CD14-positive monocyte (primary cell): ENCODE results near the gene MEIS1. TPM values are rescaled to one million over a fixed set of nuclear protein-coding genes. Genes with fewer than 3 reads are reported as not detected.

Experiments
- DNase-seq, 3 donors: peaks; one replicate each; pipeline ENCODE4 v3.0.0-alpha.2; 2011 to 2022
- H2AFZ ChIP-seq: 2 replicates; pipeline ENCODE4 v1.6.0; 2012; ENCODE audit warnings: mild to moderate bottlenecking, low read depth, low read length, inconsistent platforms; ENCODE audit not compliant: insufficient read depth, poor library complexity, severe bottlenecking
- H3K27ac ChIP-seq, 2 donors: 1 replicate in 1 of 2; 2 replicates in 1 of 2; pipeline ENCODE4 v1.5.1; 2012 to 2013; ENCODE audit warnings: low read length in 2 of 2, control low read depth in 1 of 2, inconsistent platforms in 1 of 2, low read depth in 1 of 2, mild to moderate bottlenecking in 1 of 2
- H3K27me3 ChIP-seq, 2 donors: one replicate each; pipeline versions ENCODE4 v1.6.0 to v1.6.1; 2011 to 2013; ENCODE audit warnings: low read length in 2 of 2; ENCODE audit not compliant: control insufficient read depth in 2 of 2, insufficient read depth in 2 of 2
- H3K36me3 ChIP-seq, 2 donors: replicated peaks in 1 of 2; 1 replicate in 1 of 2; 2 replicates in 1 of 2; pipeline versions ENCODE4 v1.5.1 to v1.6.1; 2012 to 2013; ENCODE audit warnings: low read length in 2 of 2, control low read depth in 1 of 2, inconsistent platforms in 1 of 2, mild to moderate bottlenecking in 1 of 2; ENCODE audit not compliant: insufficient read depth in 2 of 2, control insufficient read depth in 1 of 2
- H3K4me1 ChIP-seq, 2 donors: 1 replicate in 1 of 2; 2 replicates in 1 of 2; pipeline versions ENCODE4 v1.5.1 to v1.6.1; 2012 to 2013; ENCODE audit warnings: low read length in 2 of 2, control low read depth in 1 of 2, inconsistent platforms in 1 of 2, mild to moderate bottlenecking in 1 of 2, moderate library complexity in 1 of 2; ENCODE audit not compliant: insufficient read depth in 2 of 2, control insufficient read depth in 1 of 2
- H3K4me2 ChIP-seq: replicated peaks from 2 replicates; pipeline ENCODE3; 2012; ENCODE audit warnings: low read length, moderate library complexity, mild to moderate bottlenecking; ENCODE audit not compliant: poor library complexity, severe bottlenecking; ENCODE audit errors: extremely low read depth
- H3K4me3 ChIP-seq, 3 experiments: fragments of 200-600 bp in 1 of 3; sonication (generic) in 1 of 3; replicated peaks in 1 of 3; 1 replicate in 2 of 3; 2 replicates in 1 of 3; pipeline ENCODE4 v1.5.1; 2011 to 2013; ENCODE audit warnings: low read length in 3 of 3, mild to moderate bottlenecking in 3 of 3, control low read depth in 2 of 3, low read depth in 2 of 3, inconsistent platforms in 1 of 3, moderate library complexity in 1 of 3
- H3K79me2 ChIP-seq: 2 replicates; pipeline ENCODE4 v1.6.0; 2012; ENCODE audit warnings: mild to moderate bottlenecking, control low read depth, inconsistent platforms, low read length, moderate library complexity; ENCODE audit not compliant: insufficient read depth
- H3K9ac ChIP-seq: 2 replicates; pipeline ENCODE4 v1.6.0; 2017; ENCODE audit warnings: low read length, mild to moderate bottlenecking; ENCODE audit not compliant: insufficient read depth, poor library complexity, severe bottlenecking
- H3K9me3 ChIP-seq, 2 donors: replicated peaks in 1 of 2; 1 replicate in 1 of 2; 2 replicates in 1 of 2; pipeline versions ENCODE4 v1.5.1 to v1.6.1; 2012 to 2013; ENCODE audit warnings: low read length in 2 of 2, control low read depth in 1 of 2; ENCODE audit not compliant: control insufficient read depth in 1 of 2, insufficient read depth in 1 of 2
- H4K20me1 ChIP-seq: 2 replicates; pipeline ENCODE4 v1.6.0; 2012; ENCODE audit warnings: mild to moderate bottlenecking, low read length, control low read depth, moderate library complexity; ENCODE audit not compliant: insufficient read depth
- H3K27ac Mint-ChIP-seq, 7 donors: one replicate each; pipeline ENCODE4 v1.8.0; 2020; ENCODE audit warnings: mild to moderate bottlenecking in 7 of 7, mixed read lengths in 7 of 7, moderate library complexity in 6 of 7, inconsistent platforms in 2 of 7
- H3K27me3 Mint-ChIP-seq, 3 donors: one replicate each; pipeline ENCODE4 v1.8.0; 2021 to 2022; ENCODE audit warnings: low read depth in 3 of 3, mild to moderate bottlenecking in 3 of 3, mixed read lengths in 3 of 3, moderate library complexity in 3 of 3, inconsistent platforms in 1 of 3
- H3K36me3 Mint-ChIP-seq, 2 donors: one replicate each; pipeline ENCODE4 v1.8.0; 2020; ENCODE audit warnings: mixed read lengths in 2 of 2, inconsistent platforms in 1 of 2, mild to moderate bottlenecking in 1 of 2
- H3K4me1 Mint-ChIP-seq: one replicate; pipeline ENCODE4 v1.8.0; 2020; ENCODE audit warnings: mild to moderate bottlenecking, mixed read lengths
- H3K4me3 Mint-ChIP-seq, 2 donors: one replicate each; pipeline ENCODE4 v1.8.0; 2020; ENCODE audit warnings: mild to moderate bottlenecking in 2 of 2, mixed read lengths in 2 of 2, moderate library complexity in 1 of 2
- H3K9me3 Mint-ChIP-seq, 7 donors: one replicate each; pipeline ENCODE4 v1.8.0; 2020 to 2022; ENCODE audit warnings: mixed read lengths in 7 of 7, mild to moderate bottlenecking in 6 of 7, moderate library complexity in 6 of 7, inconsistent platforms in 2 of 7
- WGBS: methylation state at CpG from one replicate; pipeline ENCODE4 v1.1.5; 2013; ENCODE audit warnings: missing lambda C conversion rate; ENCODE audit not compliant: insufficient coverage; 5-methylcytosine and 5-hydroxymethylcytosine counted together
- intact Hi-C, 2 donors: fragments of 100-400 bp; cut with micrococcal nuclease; formaldehyde crosslinking; loops; one replicate each; pipeline versions ENCODE4 v1.15.0 to v1.15.1; 2023
- polyA plus RNA-seq, 3 donors: library from polyadenylated mRNA; depleted of rRNA in 1 of 3; unstranded in 2 of 3; stranded (reverse) in 1 of 3; fragments of 300-500 nt in 2 of 3; fragments of >200 nt in 1 of 3; fragmentation: Illumina TruSeq in 2 of 3; gene quantifications; 1 replicate in 2 of 3; 2 replicates in 1 of 3; pipeline ENCODE4 v1.2.3, GENCODE V29; 2012 to 2021
- TF ChIP-seq, protein P1 (sequence below): fragments of 200-600 bp; IDR thresholded peaks from one replicate; pipeline ENCODE4 v1.8.0; 2022; ENCODE audit warnings: antibody characterized with exemption, mild to moderate bottlenecking

MEIS1 gene
- polyA plus RNA-seq, 3 donors, result 0.09 to 0.40 TPM; not detected in 1

DNA sequence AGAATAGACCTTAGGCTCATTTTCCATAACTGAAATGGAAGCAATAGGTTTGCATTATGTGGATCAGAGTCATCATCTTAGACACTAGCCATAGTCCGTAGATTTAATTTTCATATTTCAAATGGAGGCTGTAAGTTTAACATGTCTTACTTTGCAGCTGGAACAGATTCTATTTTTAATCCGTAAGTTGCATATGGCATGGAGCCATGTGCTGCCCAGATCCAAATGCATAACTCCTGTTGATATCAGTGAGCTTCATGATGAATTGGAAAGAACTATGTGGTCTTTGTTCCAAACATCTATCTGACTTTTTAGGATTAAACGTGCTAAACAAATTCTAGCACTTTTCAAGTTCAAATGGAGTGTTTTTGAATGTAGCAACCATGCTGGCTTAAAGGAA, 43.4 kb downstream of the MEIS1 start:
- no peaks in the 10 kb centered on the region for H3K36me3 Mint-ChIP-seq
- WGBS, result no CpG with 5 or more reads among the region's 3 CpGs
- Histone ChIP-seq H2AFZ (no peak overlapping the region), H3K9ac (no peak overlapping the region), H3K27me3 (no peaks in the 10 kb centered on the region), H3K79me2 (no peaks in the 10 kb centered on the region), H3K4me3 (no peak overlapping the region), H4K20me1 (no peaks in the 10 kb centered on the region), H3K9me3 (no peaks in the 10 kb centered on the region), H3K4me1 (peaks cover 6 to 8% of the 10 kb centered on the region in 2 donors), H3K36me3 (no peaks in the 10 kb centered on the region), H3K27ac (no peak overlapping the region), H3K4me2 (no peak overlapping the region)
- DNase-seq, result no peak
- H3K27me3 Mint-ChIP-seq, result no peaks in the 10 kb centered on the region
- intact Hi-C loops, result no loop called here
- TF ChIP-seq, protein P1, sequence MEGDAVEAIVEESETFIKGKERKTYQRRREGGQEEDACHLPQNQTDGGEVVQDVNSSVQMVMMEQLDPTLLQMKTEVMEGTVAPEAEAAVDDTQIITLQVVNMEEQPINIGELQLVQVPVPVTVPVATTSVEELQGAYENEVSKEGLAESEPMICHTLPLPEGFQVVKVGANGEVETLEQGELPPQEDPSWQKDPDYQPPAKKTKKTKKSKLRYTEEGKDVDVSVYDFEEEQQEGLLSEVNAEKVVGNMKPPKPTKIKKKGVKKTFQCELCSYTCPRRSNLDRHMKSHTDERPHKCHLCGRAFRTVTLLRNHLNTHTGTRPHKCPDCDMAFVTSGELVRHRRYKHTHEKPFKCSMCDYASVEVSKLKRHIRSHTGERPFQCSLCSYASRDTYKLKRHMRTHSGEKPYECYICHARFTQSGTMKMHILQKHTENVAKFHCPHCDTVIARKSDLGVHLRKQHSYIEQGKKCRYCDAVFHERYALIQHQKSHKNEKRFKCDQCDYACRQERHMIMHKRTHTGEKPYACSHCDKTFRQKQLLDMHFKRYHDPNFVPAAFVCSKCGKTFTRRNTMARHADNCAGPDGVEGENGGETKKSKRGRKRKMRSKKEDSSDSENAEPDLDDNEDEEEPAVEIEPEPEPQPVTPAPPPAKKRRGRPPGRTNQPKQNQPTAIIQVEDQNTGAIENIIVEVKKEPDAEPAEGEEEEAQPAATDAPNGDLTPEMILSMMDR, result no peak
- H3K27ac Mint-ChIP-seq, result no peak overlapping the region
- no peak overlapping the region for H3K4me3 Mint-ChIP-seq
- H3K9me3 Mint-ChIP-seq, result no peaks in the 10 kb centered on the region
- peaks cover 14% of the 10 kb centered on the region for H3K4me1 Mint-ChIP-seq

DNA sequence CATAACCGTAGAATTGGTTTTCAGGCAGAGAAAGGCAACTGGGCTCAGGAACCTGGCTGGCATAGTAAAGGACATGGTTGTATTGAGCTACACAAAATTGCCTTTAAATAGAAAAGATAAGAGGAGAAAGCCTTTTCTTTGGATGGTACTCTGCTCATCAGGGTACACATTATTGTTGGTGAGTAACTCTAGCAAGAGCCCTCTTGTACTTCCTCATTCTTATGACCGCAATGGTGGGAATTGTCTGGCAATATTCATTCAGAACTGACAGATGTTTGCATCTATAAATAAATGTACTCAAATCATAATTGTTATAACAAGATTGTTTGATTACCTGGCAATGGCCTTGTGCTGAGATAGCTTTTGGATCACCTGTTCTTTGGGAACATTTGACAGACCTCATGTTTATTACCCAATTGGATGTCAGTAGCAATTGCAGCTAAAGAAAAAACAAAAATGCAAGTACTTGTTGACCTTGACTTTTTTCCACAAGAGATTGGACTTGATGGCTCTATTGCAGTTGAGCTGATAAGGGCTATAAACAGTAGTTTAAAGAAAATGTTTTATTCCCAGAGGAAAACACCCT, 43.9 kb downstream of the MEIS1 start:
- Histone ChIP-seq H3K36me3 (no peaks in the 10 kb centered on the region), H3K9ac (no peak overlapping the region), H3K4me2 (no peak overlapping the region), H3K4me1 (peaks cover 6 to 8% of the 10 kb centered on the region in 2 donors), H2AFZ (no peak overlapping the region), H3K4me3 (no peak overlapping the region), H4K20me1 (no peaks in the 10 kb centered on the region), H3K27me3 (no peaks in the 10 kb centered on the region), H3K9me3 (no peaks in the 10 kb centered on the region), H3K79me2 (no peaks in the 10 kb centered on the region), H3K27ac (no peak overlapping the region)
- peak in 2 of 3 donors; percentile 3 to 26 for DNase-seq
- H3K4me1 Mint-ChIP-seq, result peaks cover 14% of the 10 kb centered on the region
- no CpG with 5 or more reads among the region's 2 CpGs for WGBS
- H3K4me3 Mint-ChIP-seq, result no peak overlapping the region
- H3K27ac Mint-ChIP-seq, result no peak overlapping the region
- H3K9me3 Mint-ChIP-seq, result no peaks in the 10 kb centered on the region
- H3K36me3 Mint-ChIP-seq, result no peaks in the 10 kb centered on the region
- TF ChIP-seq, protein P1, result no peak
- intact Hi-C loops, result no loop called here
- no peaks in the 10 kb centered on the region for H3K27me3 Mint-ChIP-seq
